HG02610 (cell line): Measurements from ENCODE around the gene ARID5B.

ENCODE experiments used
- ATAC-seq: cut with Tn5 transposase; IDR thresholded peaks from one replicate; pipeline ENCODE4 v1.9.1; 2021; ENCODE audit warnings: mild to moderate bottlenecking, moderate library complexity; ENCODE audit not compliant: unreplicated experiment

Gene ARID5B

DNA sequence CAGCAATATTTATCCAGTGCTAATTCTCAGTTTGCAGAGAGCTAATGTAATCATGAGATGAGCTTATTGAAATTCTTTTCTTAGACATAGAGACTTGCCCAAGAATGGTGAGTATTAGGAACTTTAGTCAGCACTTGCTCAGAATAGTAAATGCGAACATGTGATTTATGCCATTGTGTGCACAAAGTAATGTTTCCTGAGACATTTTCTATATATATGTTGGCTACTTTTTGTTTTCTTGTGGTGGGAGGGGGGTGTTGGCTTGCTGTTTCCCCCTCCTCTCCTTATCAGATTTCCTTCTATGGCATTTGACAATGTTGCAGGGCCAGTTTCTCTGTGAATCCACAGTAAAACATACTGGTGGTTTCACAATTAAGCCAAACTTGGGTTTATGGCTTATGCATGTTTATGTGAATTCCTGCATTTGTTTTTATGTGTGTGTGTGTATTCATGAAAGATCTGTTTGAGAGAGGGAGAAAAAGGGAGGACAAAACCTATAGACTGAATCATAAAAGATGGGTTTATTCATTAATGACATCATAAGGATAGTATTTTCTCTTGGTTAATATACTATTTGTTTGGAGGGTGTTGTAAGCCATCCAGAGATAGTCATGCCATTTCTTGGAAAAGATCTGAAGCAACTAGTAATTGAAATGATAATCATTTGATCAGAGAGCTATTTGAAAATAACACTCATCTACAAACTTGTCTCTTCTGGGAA, 36.3 kb downstream of the ARID5B start:
- ATAC-seq = no peak

DNA sequence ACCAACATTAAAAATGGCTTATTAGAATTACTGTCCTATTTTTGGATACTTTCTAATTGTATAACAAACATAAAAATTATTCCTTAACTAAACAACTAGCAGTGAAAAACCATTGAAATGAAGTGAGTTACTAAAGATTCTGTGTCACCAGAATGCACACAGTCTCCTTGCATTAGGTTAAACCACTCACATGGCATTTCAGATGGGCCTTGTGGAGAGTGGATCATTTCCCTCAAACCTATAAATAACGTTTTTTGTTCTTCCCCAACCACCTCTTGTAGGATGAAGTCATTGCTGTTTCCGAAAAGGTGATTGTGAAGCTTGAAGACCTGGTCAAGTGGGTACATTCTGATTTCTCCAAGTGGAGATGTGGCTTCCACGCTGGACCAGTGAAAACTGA, 38.4 kb downstream of the ARID5B start:
- no peak for ATAC-seq

DNA sequence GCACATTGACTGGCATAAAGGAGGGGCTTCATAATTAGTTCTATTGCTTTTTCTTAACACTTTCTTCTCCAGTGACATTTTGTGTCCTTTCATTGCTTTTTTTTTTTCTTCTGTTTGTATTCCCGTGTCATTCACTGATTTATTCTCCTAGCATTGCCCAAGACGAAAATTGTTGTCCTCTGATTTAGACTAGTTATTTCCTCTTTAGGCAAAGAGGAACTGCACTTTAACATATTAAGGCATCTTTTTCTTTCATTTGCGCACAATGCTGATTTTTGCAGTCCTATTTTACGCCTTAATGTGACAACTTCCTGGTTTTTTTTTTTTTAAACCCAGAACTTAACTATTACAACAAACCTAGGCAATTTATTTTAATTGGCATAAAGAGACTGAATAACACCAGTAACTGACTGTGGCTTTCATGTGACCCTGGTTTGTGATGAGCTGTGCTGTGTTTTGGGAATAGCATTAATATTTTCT, 39.7 kb downstream of the ARID5B start:
- ATAC-seq = no peak

DNA sequence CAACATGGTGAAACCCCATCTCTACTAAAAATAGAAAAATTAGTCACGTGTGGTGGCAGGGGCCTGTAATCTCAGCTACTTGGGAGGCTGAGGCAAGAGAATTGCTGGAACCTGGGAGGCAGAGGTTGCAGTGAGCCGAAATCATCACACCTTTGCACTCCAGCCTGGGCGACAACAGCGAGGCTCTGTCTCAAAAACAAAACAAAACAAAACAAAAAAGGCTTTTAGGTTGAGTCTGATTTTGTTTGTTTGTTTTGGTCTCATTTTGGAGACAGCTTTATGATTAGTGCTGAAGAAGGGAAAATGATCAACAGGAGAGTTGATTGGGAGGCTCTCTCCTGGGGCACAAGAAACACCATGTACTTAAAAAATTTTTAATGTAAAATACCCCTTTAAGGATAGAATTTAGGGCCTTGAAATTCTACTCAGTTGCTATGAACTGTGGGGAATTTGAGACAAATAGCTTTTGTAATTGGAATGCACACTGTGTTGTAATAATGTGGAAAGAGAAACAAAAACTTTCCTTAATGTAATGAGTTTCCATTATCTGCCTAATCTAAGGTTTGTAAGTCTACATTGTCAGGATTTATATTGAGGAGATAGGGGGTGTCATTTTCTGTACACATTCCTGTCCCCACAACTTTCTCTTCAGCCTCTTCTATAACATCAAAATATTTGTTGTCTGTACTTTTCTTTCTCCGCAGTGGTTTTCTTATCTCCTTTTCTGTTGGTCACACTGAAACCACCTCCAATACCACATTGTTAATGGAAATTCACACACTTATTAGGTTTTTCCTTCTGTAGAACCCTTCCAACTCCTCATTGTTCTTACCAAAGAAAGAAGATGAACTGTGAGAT, 41.3 kb downstream of the ARID5B start:
- no peak for ATAC-seq

DNA sequence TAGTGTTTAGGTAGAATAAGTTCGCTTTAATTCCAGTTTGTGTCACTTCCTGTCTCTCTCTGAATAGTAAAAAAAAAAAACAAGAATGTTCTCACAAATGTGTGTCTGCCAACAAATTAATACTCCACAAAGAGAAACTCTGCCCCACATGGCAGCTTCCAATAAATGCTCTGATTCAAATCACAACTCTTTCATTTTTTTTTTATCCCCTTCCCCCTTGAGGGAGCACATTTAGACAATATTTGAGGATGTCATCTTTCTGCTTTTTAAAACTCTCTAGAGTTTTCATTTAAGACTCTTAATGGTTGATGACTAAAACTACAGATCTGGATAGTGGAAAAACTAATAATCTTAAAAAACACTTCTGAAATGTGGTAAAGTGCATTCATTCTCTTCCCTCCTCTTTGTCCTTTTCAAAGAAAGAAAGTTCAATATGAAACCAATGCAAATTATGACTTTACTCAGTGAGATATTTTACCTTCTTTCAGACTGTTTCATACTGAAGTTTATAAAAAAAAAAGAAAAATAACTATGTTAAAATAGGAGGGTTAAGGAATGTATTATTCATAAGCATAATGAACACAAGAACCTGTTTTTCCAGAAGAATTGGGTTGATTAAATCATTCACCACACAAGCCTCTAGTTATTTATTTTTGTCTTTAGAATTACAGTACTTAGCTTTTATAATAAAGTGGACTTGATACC, 42.3 kb downstream of the ARID5B start:
- peak; percentile 77 for ATAC-seq

DNA sequence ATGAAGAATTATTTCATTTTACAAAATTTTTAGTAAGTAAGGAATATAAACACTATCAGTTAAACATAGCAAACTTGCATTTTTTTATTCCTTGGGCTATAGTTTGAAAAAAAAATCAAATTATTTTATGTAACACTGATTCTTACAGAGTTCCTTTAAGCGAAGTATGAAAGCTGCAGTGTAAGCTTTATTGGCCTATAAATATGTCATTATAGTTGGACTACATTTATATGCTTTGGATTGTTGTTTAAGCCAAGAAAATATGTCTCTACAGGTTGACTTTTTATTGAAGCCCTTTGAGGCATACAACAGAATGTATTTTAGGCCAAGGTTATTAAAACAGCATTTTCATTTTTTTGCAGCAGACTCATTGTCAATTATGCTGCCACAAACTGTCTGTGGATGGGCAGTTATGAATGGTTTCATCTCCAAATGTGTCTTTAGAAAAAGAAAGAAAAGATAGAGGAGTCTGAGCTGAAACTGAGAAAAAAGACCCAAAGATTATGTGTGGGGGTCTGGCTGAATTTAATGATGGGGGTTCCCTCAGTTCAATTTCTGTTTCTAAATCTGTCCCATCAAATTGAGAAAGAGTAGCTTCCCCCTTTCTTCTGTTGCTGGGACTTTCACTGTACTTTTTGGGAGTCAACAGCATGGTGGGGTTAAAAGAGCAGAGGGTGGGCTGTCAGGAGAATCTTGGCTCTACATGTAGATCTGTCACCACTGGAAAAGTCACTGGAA, 43.1 kb downstream of the ARID5B start:
- ATAC-seq = no peak

DNA sequence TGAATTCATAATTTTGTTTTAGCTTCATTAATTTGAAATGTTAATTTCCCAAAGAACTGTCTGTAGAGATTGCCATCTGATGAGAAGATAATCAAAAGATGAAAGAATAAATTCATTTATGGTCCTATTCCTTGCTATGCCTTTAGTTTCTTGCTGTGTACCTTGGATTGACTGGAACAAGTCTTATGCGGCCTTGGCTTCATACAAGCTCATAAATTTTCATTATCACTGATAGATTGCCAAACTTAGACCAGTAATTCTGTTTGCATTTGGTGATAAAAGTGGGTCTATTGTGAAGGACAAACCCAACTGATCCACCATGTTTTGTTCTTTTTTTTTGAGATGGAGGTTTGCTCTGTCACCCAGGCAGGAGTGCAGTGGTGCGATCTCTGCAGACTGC, 48.2 kb downstream of the ARID5B start:
- ATAC-seq = no peak

DNA sequence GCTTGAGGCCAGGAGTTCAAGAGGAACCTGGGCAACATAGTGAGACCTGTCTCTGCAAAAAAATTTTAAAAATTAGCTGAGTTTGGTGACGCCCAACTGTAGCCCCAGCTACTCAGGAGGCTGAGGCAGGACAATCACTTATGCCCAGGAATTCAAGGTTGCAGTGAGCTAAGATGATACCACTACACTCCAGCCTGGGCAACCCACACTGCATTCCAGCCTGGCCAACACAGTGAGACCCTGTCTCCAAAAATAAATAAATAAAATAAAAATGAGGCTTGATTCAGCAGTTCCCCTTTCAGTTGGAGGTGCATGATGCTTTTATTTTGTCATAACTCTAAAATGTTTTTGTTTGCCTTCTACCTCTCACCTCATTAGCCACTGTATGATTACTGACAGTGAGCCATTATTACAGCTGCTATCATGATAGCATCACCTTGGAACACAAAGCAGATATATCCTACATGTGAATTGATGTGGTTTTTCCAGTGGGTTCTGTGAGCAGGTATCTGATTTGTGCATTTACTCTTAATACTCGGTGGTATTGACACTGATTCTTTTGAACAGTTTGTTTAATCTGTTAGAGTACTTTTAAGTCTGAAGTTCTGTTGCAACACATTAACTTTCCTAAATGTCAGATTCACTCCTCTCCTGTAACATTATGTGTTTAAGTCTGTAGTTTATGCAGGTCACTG, 49.1 kb downstream of the ARID5B start:
- no peak for ATAC-seq

DNA sequence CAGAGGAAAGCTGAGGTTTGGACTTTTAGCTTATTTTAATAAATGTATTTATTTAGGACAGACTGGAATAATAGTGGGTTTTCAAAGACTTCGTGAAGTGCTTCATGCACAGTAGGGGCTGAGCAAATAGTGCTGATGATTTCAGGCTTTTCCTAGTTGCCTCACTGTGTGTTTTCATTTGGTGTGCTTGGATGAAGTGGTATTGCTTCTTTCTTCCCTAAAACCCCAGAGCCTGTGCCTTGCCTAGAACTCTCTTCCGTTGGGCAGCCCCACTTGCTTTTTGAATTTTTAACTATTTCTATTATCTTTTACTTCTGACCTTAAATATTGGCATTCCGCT, 49.6 kb downstream of the ARID5B start:
- no peak for ATAC-seq

DNA sequence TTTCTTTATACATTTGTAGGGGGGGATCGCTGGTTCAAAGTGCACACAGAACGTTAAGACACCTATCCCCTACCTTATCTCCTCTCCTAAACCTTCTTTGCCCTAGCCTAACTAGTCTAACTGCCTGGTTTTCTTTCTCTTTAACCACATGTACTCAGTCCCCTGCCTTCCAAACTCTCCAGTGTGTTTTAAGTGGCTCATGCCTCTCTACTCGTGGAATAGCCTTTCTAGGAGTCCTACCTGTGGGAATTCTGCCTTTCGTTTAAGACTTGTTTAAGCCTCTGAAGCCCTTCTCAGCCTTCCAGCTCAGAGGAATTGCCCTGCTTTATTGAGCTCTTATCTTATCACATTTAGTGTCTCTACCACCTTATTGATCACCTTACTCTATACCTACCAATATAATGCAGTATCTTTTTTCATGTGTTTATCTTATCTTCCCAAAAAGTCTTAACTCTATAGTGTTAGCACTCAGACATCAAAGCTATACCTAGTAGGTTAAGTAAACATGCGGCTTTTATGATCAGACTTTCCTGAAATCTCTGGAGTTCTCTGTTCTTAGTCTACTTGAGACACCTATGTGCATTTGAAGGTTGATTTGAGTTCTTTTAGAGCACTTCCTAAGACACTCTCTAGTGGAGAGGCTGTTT, 50.7 kb downstream of the ARID5B start:
- ATAC-seq = no peak

DNA sequence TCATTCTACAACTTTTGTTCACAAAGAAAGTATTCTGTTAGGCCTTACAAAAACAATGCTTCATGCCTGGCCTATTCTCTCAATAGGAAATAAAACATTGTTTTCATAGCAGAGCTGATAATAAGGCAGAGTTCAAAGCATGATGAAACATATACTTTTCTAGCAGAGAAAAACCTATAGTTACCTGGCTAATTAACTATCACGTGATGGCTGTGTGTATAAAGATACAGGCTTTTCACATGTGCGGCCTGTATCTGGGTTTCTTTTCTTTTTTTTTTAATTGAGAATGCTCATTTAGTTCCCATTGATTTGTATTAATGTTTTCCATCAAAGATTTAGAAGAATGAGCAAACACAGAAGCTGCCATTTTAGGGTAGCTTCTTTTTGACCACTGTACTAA, 51.7 kb downstream of the ARID5B start:
- no peak for ATAC-seq

DNA sequence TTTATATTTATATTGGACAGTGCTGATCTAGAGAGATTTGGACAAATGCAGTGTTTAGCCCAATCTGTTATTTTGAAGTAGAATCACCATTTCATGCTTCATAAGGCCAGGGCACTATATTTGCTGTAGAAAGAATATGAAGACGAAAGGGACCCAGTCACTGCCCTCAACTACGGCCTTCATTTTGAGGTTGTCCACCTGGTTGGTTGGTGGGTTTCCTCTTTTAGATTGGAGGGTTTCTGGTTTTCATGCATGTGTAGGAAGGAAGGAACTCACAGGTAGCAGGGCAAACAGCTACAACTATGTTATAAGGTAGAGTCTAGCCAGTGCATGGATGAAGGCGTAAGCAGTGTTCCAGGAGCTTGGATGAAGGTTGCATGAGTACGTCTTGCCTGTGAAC, 56.3 kb downstream of the ARID5B start:
- no peak for ATAC-seq

DNA sequence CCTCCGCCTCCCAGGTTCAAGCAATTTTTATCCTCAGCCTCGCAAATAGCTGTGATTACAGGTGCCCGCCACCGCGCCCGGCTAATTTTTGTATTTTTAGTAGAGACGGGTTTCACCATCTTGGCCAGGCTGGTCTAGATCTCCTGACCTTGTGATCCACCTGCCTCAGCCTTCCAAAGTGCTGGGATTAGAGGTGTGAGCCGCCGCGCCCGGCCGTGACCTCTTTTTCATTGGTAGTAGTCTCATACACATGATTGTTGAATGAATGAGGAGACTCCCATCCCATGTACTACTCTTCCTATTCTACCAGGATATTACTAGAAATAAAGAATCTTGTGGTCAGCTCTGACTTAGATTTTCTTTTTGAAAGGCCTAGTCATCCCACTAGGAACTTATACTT, 56.8 kb downstream of the ARID5B start:
- ATAC-seq = no peak

DNA sequence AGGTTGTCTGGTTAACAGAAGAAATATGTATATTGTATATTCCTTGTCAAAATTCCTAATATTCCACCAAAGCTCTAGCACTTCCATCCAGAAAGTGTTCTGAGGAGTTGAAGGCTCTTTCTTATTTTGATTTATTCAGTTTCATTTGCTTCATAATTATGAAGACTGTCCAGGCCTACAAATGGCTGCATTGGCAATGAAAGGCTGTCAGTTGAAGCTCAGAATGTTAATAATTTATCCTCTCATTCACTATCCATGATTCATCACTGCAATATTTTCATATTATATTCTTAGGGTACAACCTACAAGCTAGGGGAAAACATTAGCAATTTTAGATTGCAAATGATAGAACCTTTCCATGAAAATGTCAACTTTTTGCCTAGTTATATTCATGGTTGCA, 57.3 kb downstream of the ARID5B start:
- no peak for ATAC-seq

DNA sequence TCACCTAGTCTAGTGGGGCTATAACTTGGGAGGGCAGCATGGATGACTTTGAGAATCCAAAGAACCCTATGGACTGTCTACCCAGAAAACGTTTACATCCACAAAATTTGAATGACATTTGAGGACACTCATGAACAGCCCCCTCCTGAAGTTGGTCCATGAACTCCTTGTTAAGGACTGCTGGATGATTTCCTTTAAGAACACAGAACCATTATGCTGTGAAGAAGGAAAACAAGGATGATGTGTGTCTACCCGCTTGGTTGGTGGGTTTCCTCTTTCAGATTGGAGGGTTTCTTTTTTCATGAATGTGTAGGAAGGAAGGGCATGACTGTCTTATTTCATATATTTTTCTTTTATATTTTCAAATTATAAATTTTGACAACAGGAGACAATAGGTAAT, 58.3 kb downstream of the ARID5B start:
- ATAC-seq = no peak

DNA sequence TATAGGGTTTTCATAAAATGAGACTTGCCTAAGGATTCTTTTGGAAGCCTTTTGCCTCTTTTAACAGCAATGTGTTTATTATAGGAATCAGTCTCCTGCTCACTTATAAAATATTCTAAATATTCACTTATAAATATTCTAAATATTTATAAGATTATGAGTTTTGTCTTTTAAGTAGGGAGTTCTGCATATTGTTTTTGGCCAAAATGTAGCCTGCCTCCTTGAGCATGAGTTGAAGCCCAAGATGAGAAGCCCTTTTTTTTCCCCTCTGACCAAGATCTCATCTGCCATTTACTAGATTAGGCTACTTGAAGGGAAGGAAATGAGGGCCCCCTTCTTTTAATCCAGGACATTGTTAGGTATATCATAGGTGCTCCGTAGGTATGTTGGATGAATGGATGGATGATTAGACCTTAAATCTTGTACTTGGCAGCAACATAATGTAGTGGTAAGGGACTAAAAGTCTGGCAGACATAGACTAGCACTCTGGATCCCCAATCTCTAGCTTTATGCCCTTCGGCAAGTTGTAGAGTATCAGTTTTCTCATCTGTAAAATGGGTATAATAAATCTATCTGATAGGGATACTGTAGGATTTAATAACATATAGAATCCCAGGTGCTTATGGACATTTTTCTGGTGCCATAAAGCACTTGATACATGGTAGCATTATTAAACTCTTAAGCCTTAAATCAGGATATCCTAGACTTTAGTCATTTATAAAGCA, 59.1 kb downstream of the ARID5B start:
- no peak for ATAC-seq

DNA sequence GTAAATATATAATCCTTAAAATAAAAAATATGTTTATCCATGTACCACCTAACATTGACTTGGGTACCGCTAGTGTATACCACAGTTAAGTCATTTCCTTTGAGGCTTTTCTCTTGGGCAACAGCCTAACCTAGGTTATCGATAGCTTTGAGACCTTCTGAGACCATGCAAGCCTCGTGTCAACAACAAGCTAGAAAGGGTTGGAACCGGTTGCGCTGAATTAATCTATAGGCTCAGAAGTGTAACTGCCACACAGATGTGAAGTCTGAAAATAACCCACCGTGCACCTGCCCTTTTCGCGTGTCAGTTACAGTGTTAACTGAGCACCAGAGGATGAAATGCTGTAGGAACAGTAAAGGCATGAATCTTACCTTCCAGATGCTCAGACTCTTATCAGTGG, 59.8 kb downstream of the ARID5B start:
- peak; percentile 33 for ATAC-seq

DNA sequence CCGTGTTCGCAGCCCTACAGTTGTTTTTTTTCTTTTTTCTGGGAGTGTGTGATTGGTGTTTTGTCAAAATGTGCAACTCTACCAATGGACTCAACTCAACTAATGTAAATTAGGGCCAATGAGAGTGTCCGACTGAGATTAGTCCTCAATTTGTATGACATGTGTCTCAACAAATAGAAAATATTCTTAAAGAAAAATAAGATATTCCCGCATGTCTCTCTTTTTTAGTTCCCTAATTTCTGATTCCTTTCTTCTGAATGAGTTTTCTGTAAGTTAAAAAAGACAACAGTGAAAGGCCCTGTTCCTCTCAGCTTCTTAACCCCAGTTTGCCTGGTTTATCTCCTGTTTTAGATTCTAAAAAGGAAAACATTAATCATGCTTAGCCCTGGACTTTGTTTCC, 61.5 kb downstream of the ARID5B start:
- ATAC-seq = no peak

DNA sequence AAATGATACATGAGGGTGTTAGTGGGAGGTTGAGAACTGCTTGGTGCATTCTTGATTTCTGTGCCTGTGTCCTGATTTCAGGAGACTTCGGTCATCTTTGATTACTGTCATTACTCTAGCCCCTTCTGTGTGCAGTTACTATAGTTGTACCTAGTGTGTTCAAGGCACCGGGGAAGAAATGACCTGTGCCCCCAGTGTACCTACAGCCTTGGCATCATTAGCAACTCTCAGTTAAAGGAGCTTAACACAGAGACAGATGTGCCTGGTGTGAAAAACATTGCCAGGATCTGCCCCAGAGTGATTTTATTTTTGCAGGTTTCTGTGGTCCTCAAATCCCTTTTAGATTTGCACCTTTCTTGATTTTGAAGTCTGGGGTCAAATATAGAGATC, 62.2 kb downstream of the ARID5B start:
- no peak for ATAC-seq
